ENCODE measurements around the gene CELSR1.

The CELSR1 gene

GRCh38 chr22:46575911-46576555 lies 38.6 kb upstream of the CELSR1 start:
- DNase-seq: no peak

DNA sequence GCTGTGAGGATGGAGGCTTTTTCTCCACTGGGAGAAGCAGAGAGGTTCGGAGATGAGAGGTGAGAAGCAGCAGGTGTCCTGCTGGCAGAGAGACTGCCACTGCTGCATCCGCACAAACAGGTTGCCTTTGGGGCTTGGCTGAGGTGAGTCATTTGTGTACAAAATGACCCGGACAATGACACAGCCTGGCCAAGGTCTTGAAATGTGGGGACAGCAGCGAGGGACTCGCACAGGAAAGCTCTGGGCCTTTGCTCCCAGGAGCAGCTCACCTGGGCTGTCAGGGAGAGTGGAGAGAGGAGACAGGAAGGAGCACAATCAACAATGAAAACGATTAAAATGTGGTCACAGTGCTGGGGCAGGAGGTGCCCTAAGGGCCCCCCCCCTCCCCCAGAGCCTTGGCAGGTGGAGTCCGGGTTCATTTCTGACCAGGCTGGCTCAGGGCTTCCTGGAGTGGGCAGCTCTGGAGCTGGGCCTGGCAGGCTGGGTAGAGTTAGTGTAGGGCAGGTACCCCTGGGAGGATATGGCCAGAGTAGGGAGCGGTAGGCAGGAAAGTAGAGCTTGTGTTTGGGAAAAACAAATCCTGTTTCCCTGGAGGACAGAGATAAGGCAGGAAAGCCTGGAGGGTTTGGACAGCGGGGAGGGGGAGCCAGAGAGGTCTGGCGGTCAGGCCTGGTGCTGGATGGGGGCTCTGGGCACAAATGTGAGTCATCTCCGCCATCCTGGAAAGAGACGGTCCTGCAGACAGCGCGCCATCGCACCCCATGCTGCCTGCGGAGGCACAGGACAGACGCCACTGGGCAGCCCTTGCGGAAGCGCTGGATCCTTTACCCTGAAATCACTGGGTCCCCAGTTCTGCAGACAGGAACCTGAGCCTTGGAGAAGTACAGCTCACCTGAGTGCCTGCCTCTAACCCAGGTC lies 37.8 kb upstream of the CELSR1 start:
- no peak for DNase-seq

- DNase-seq: no peak
Observed at GRCh38 chr22:46574438-46574992, 37.1 kb upstream of the CELSR1 start.

DNA sequence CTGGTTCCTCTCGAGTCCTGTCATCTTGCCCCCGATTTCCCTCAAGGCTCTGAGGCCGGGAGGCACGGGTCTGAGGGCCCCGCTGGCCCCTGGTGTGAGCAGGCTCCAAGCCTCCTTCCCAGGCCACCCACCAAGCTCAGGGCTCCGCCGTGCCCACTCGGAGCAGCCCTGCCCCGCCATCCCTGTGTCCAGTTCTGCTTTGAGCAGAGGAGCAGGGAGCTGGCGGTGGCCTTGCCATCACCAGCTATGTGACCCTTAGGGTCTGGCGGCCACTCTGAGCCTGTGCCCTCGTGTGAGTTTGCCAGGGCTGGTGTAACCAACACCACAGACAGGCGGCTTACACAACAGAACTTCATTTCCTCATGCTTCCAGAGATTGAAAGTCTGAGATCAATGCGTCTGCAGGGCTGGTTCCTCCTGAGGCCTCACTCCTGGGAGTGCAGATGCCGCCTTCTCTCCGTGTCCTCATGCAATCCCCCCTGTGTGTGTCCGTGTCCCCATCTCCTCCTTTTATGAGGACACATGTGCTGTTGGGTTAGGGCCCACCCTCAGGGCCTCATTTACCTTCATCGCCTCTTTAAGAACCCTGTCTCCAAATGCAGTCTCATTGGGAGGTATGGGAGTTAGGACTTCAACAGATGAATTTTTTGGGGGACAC lies 36.5 kb upstream of the CELSR1 start:
- no peak for DNase-seq

DNA sequence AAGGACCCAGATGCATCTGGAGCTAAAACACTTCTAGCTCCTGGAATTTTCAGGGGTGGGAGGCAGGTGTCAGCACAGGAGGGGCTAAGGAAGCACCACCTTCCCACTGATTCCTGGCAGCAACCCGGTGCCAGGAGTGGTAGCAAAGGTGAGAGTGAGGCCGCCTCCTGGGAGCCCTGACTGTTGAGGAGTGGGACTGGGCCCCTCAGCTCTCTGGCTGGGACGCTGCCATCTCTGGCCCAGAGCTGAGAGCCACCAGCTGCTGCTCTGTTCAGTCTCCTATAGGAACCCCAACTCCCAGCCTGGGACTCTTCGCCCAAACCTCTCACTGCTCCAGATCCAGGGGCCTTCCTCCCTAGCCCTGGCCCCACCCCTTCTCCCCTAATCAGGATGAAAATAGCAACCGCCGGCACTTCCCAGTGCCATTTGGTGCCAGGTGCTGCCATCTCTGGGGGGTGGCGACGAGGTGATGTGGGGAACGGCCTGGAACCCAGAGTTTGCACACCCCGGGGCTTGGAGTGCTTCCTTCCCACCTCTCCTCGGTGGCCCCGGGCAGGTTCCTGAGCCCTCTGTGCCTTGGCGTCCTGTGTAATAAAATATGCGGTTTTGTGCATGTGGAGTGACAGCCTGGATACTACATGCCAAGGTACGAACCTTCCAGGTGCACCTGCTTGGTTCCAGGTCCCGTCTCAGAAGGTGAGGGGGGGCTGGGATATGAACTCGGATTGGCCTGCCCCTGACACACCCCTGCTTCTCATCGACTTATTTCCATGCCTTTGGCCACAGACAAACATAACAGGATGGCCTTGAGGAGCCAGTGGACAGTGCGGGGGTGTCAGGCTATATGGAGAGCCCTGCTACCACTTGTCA lies 35.7 kb upstream of the CELSR1 start:
- DNase-seq: no peak

- DNase-seq: no peak
Observed at GRCh38 chr22:46571642-46572250, 34.3 kb upstream of the CELSR1 start.

GRCh38 chr22:46569848-46570695 lies 32.7 kb upstream of the CELSR1 start:
- no peak for DNase-seq

DNA sequence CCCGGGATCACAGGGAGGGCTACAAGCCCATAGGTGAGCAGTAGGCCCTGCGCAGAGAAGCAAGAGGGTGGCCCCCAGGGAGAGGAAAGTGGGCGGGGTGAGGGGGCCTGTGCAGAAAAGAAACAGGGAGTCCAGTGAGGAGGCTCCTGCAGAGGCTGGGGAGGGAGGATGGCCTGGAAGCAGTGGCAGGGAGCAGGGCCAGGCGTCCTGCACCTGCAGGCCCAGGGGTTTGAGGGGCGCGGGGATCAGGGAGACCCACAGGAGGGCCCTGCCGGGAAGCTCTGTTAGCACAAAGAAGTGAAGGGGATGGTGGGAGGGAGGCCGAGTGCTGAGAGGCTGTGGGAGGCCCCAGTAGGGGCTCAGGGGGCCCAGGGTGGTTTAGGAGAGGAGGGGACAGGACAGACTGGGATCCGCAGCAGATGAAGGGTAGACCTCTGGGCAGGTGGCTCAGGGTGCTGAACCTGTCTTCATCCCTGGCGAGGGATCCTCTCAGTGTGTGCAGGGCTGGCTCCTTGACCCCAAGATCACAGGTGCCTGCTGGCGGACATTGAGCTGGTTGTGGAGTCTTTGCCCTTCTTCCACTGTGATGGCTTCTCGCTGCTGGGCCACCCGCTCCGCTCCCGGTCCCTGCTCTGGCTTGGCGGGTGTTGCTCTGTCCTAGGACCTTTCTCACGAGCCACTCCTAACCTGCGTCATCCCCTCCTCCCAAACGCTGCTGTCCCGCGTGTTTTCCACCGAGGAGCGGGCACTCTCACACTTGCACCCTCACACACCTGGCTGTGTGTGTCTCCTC lies 31.8 kb upstream of the CELSR1 start:
- no peak for DNase-seq

GRCh38 chr22:46568102-46568809 lies 30.8 kb upstream of the CELSR1 start:
- no peak for DNase-seq

- DNase-seq: no peak
Observed at GRCh38 chr22:46567471-46567870, 30.1 kb upstream of the CELSR1 start.

- DNase-seq: no peak
Observed at GRCh38 chr22:46564084-46564714, 26.8 kb upstream of the CELSR1 start.

DNA sequence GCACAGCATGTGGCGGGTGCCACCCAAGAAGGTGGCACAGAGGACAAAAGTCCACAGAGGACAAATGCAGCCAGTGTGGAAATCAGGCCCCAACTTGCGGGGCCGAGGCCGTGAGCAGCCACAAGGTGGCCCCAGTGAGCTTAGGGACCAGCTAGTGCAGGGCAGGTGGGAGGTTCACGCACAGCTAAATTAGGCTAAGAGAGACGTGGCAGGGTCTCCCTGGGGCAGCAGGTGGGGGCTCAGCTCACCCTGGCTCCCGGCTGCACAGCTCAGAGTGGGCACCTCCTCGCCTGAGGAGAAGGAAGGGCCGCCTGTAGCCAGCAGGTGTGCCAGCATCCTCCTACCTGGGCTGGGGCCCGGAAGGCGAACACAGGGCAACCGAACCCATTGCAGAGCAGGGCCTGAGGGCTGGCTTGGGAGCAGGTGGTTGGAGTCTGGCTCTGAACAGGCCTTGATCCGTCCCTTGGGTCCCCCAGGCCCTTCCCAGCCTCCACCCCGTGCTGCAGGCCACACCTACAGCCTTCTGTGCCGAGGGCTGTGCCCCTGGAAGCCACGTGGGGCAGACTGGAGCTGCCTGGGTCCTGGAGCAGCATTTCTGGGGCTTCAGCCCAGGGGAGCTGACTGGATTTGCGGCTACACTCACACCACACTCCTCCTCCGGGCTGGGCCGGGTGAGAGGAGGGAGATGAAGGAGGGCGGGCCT lies 26.1 kb upstream of the CELSR1 start:
- DNase-seq: no peak

DNA sequence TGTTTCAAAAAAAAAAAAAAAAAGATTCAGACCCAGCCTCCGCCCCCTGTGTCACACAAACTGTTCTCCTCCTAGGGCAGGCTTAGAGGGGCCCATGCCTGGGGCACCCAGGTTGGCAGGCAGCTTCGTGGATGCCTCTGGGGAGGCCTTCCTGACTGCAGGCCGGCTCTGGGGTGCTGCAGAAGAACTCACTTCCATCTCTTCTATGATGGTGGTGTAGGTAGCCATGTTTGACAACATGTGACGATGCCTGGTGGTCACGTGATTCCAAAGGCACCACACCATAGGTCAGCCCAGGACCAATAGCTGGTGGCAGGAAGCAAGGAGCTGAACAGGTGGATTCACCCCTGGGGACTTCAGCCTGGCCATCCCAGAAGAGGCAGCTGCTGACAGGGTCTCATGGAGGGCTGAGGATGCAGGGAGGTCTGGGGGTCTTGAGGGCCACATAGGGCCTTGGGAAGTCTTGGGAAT lies 24.1 kb upstream of the CELSR1 start:
- no peak for DNase-seq

DNA sequence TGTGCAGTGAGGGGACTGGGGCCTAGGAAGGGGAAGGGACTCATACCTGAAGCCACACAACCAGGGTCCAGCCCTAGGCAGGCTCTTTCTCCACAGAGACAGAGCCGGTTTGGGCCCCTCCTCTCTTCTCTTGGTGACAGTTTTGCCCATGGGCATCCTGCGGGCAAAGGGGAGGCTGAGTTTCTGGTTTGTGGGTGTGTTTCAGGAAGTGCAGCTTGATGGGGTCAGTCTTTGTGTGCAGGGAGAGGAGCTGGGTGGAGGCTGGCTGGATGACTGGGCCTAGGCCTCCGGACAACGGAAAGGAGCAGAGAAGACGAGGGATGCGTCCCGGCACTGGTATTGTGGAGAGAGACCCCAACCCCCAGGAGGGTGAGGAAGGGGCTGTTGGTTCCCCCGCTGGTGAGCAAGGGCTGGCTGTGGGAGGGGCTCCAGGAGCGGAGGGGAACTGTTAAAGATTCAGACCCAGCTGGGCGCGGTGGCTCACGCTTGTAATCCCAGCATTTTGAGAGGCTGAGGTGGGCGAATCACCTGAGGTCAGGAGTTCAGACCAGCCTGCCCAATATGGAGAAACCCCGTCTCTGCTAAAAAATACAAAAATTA lies 23.4 kb upstream of the CELSR1 start:
- DNase-seq: no peak

DNA sequence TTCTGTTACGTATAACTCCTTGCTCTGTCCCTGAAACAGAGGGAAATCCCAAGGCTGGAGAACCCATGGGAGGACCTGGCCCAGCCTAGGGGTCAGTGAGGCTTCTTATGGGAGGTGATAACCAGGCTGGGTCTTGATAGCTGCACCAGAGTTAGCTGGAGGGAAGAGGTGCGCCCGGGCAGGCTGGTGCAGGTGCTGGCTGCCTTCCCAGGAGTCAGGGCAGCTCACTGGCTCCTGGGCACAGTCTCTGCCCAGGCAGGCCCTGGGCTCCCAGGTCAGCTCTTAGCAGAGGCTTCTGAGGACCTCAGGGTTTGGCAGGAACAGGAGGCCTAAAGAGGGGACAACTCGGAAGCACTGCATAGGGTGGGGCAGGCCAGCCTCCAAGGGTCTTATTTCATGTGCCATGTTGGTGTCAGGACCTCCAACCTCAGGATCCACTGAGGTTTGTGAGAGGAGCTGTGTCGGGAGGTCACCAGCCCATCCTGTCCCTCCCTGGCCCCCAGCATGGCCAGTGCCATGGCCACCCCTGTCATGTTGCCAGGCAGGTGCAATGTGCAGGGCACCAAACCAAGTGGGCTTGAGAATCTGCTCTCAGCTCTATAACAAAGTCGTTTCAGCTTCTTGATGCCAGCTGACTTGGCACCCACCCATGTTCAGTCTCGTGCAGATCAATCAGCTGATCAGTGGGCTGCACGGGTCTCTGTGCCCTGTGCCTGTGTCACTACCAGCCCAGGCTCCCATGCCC lies 20.5 kb upstream of the CELSR1 start:
- DNase-seq: no peak

GRCh38 chr22:46556775-46557174 lies 19.4 kb upstream of the CELSR1 start:
- DNase-seq: no peak

GRCh38 chr22:46553189-46553588 lies 15.8 kb upstream of the CELSR1 start:
- no peak for DNase-seq
